ENCODE measurements around the gene CLK2.

The CLK2 gene

GRCh38 chr1:155273343-155274245, at the start of gene CLK2:
TSS of gene CLK2 (minus strand) at chr1:155273504. CDS start at chr1:155270977, 2,527 bp downstream.
- peak; percentile 97 for DNase-seq (ENCODE audit: low spot score)

GRCh38 chr1:155322571-155322952, 49.3 kb upstream of the CLK2 start:
- DNase-seq (ENCODE audit: low spot score) = no peak

- no peak for DNase-seq (ENCODE audit: low spot score)
Observed at GRCh38 chr1:155321639-155322503, 48.6 kb upstream of the CLK2 start.

GRCh38 chr1:155320661-155321617, 47.6 kb upstream of the CLK2 start, which contains the start of gene RUSC1:
TSS of gene RUSC1 (plus strand) at chr1:155320894. CDS start at chr1:155321774, 880 bp downstream.
- no peak for DNase-seq (ENCODE audit: low spot score)

GRCh38 chr1:155320252-155320651, 46.9 kb upstream of the CLK2 start:
- DNase-seq (ENCODE audit: low spot score) = no peak

- DNase-seq (ENCODE audit: low spot score) = no peak
Observed at GRCh38 chr1:155319536-155319935, 46.2 kb upstream of the CLK2 start.

- DNase-seq (ENCODE audit: low spot score) = no peak
Observed at GRCh38 chr1:155318082-155318481, 44.8 kb upstream of the CLK2 start.

GRCh38 chr1:155316922-155317321, 43.6 kb upstream of the CLK2 start:
- no peak for DNase-seq (ENCODE audit: low spot score)

- no peak for DNase-seq (ENCODE audit: low spot score)
Observed at GRCh38 chr1:155313261-155313660, 40.0 kb upstream of the CLK2 start.

GRCh38 chr1:155309423-155310021, 36.2 kb upstream of the CLK2 start:
- DNase-seq (ENCODE audit: low spot score) = peak; percentile 56

GRCh38 chr1:155308493-155309422, 35.5 kb upstream of the CLK2 start, which contains the start of gene FDPS:
TSS of gene FDPS (plus strand) at chr1:155308866. CDS start at chr1:155309790, 924 bp downstream.
- DNase-seq (ENCODE audit: low spot score) = peak; percentile 98

- peak; percentile 36 for DNase-seq (ENCODE audit: low spot score)
Observed at GRCh38 chr1:155307247-155307740, 34.0 kb upstream of the CLK2 start.

GRCh38 chr1:155305881-155306391, 32.6 kb upstream of the CLK2 start:
- peak; percentile 31 for DNase-seq (ENCODE audit: low spot score)

- no peak for DNase-seq (ENCODE audit: low spot score)
Observed at GRCh38 chr1:155304558-155305063, 31.3 kb upstream of the CLK2 start.

- no peak for DNase-seq (ENCODE audit: low spot score)
Observed at GRCh38 chr1:155301342-155301841, 28.1 kb upstream of the CLK2 start, which contains the start of gene PKLR. TSS of gene PKLR (minus strand) at chr1:155301438. CDS start at chr1:155301395, 43 bp downstream.

GRCh38 chr1:155300553-155301329, 27.4 kb upstream of the CLK2 start:
- no peak for DNase-seq (ENCODE audit: low spot score)

GRCh38 chr1:155300024-155300423, 26.7 kb upstream of the CLK2 start:
- DNase-seq (ENCODE audit: low spot score) = no peak

- no peak for DNase-seq (ENCODE audit: low spot score)
Observed at GRCh38 chr1:155297384-155297783, 24.1 kb upstream of the CLK2 start.
